Globus pallidus (tissue), 1 donor: ENCODE results near the gene BCL3.
A peak's percentile ranks its signal among the peaks of the same experiment; 100 is the strongest.
"Not testable (repeated sequence)": the region's sequence is repeated elsewhere in the genome, so short reads cannot be mapped to it uniquely, and the experiment has no call there.

Experiments used
- DNase-seq: peaks from one replicate; pipeline ENCODE4 v3.0.0-alpha.2; 2015; ENCODE audit warnings: low spot score

Gene BCL3

GRCh38 chr19:44757735-44758505, 9.4 kb downstream of the BCL3 start:
- DNase-seq = no peak

GRCh38 chr19:44758596-44758995, 10.1 kb downstream of the BCL3 start:
- no peak for DNase-seq

GRCh38 chr19:44759083-44759804, 10.7 kb downstream of the BCL3 start:
- no peak for DNase-seq

GRCh38 chr19:44762038-44762437, 13.5 kb downstream of the BCL3 start:
- DNase-seq = no peak

GRCh38 chr19:44765033-44765948, 16.8 kb downstream of the BCL3 start:
- no peak for DNase-seq

GRCh38 chr19:44765949-44766335, 17.4 kb downstream of the BCL3 start:
- DNase-seq = no peak

- no peak for DNase-seq
Measured at GRCh38 chr19:44767295-44768180, 19.0 kb downstream of the BCL3 start.

- DNase-seq = peak; percentile 54
Measured at GRCh38 chr19:44770550-44771257, 22.2 kb downstream of the BCL3 start.

GRCh38 chr19:44772144-44772543, 23.6 kb downstream of the BCL3 start:
- DNase-seq = not testable (repeated sequence)

- DNase-seq = no peak
Measured at GRCh38 chr19:44772959-44773358, 24.5 kb downstream of the BCL3 start.

- no peak for DNase-seq
Measured at GRCh38 chr19:44775676-44776240, 27.2 kb downstream of the BCL3 start.

GRCh38 chr19:44776402-44777096, 28.0 kb downstream of the BCL3 start:
- no peak for DNase-seq

GRCh38 chr19:44777715-44778347, 29.3 kb downstream of the BCL3 start, which contains the start of gene CBLC:
TSS of gene CBLC (plus strand) at chr19:44777890. CDS start at chr19:44777932, 42 bp downstream.
- no peak for DNase-seq

GRCh38 chr19:44779150-44779549, 30.6 kb downstream of the BCL3 start:
- no peak for DNase-seq

GRCh38 chr19:44781694-44782093, 33.2 kb downstream of the BCL3 start:
- DNase-seq = not testable (repeated sequence)

GRCh38 chr19:44782729-44783128, 34.2 kb downstream of the BCL3 start:
- no peak for DNase-seq

- DNase-seq = no peak
Measured at GRCh38 chr19:44783545-44783944, 35.0 kb downstream of the BCL3 start.

- no peak for DNase-seq
Measured at GRCh38 chr19:44785271-44785670, 36.8 kb downstream of the BCL3 start.

- DNase-seq = no peak
Measured at GRCh38 chr19:44785993-44786392, 37.5 kb downstream of the BCL3 start.
